Right lobe of liver (tissue), 6 donors: ENCODE results near the gene OR52H1. TPM values are rescaled to one million over a fixed set of nuclear protein-coding genes. Genes with fewer than 3 reads are reported as not detected.

Experiments used
- ATAC-seq, 4 donors: fragments of 200-7000 bp; cut with Tn5 transposase; one replicate each; pipeline ENCODE4 v1.9.1; 2020; ENCODE audit warnings: mild to moderate bottlenecking in 4 of 4, moderate library complexity in 4 of 4
- DNase-seq, 3 donors: peaks; one replicate each; pipeline ENCODE4 v3.0.0-alpha.2; 2020
- H3K27ac ChIP-seq, 3 donors: fragments of 200-600 bp; one replicate each; pipeline ENCODE4 v1.8.0; 2022
- H3K27me3 ChIP-seq, 2 donors: fragments of 200-600 bp; one replicate each; pipeline ENCODE4 v1.8.0; 2022
- H3K36me3 ChIP-seq, 4 donors: fragments of 200-600 bp; sonication (generic) in 1 of 4; one replicate each; pipeline versions ENCODE4 v1.5.1 to v1.8.0; 2017 to 2022; ENCODE audit warnings: control low read depth in 1 of 4
- H3K4me1 ChIP-seq, 4 donors: fragments of 200-600 bp; sonication (generic) in 1 of 4; one replicate each; pipeline versions ENCODE4 v1.5.1 to v1.8.0; 2017 to 2022; ENCODE audit warnings: control low read depth in 1 of 4
- H3K4me3 ChIP-seq, 3 donors: fragments of 200-600 bp; one replicate each; pipeline ENCODE4 v1.8.0; 2022
- H3K9me3 ChIP-seq, 4 donors: fragments of 200-600 bp; sonication (generic) in 1 of 4; one replicate each; pipeline versions ENCODE4 v1.5.1 to v1.8.0; 2017 to 2022; ENCODE audit warnings: control low read depth in 1 of 4
- CTCF ChIP-seq, 4 donors: fragments of 200-600 bp in 3 of 4; fragments of 450-650 bp in 1 of 4; IDR thresholded peaks; one replicate each; pipeline versions ENCODE4 v1.5.1 to v1.8.0; 2016 to 2022; ENCODE audit warnings: antibody characterized with exemption in 4 of 4, mild to moderate bottlenecking in 2 of 4
- POLR2A ChIP-seq: fragments of 450-650 bp; IDR thresholded peaks from one replicate; pipeline ENCODE4 v1.6.1; 2017; ENCODE audit warnings: antibody characterized with exemption, mild to moderate bottlenecking
- WGBS: methylation state at CpG from one replicate; pipeline ENCODE4 v1.1.6; 2018; ENCODE audit warnings: low coverage, low lambda C conversion rate; ENCODE audit not compliant: insufficient coverage; ENCODE audit errors: missing lambda C conversion rate; 5-methylcytosine and 5-hydroxymethylcytosine counted together
- intact Hi-C, 2 donors: fragments of 100-400 bp; cut with DNase I; formaldehyde crosslinking; loops; one replicate each; pipeline versions ENCODE4 v1.11.2 to v1.14.1; 2022
- total RNA-seq, 6 experiments: library from RNA; depleted of rRNA in 2 of 6; stranded (reverse); fragments of >200 nt in 2 of 6; fragmentation: NEBNext Ultra II Directional in 3 of 6; extraction: Animal tissue kit (Norgen Biotek cat#: 25700) in 3 of 6; gene quantifications; one replicate each; pipeline versions ENCODE4 v1.1.0 to v1.2.4, GENCODE V29; 2016 to 2023
- donor health status: DM: no; HTN: yes; CAD: no.
- donor health status: DM: no; HTN: no; CAD: no.
- donor health status: DM: no; HTN: no; CAD: no.
- donor health status: DM: no; HTN: yes; CAD: no.
- donor health status: DM: no; HTN: yes; CAD: no.

OR52H1 gene
- total RNA-seq, 6 experiments from 2014 or later = 0.49 TPM; not detected in 5

GRCh38 chr11:5509803-5510202, 38.5 kb downstream of the OR52H1 start, which contains the start of gene UBQLN3:
UBQLN3 (minus strand) TSS chr11:5509957; CDS start chr11:5509558, 399 bp downstream.
- intact Hi-C loops = no loop called here
- no peak for TF ChIP-seq CTCF (IDR thresholded peaks at IDR 0.05)
- TF ChIP-seq POLR2A = no peak
- WGBS = 51% methylated on average over 3 of the region's 4 CpGs
- Histone ChIP-seq H3K4me1 (no peaks in the 10 kb centered on the region), H3K36me3 (no peaks in the 10 kb centered on the region), H3K27ac (no peak within 1 kb of the TSS), H3K4me3 (no peak within 1 kb of the TSS), H3K9me3 (no peaks in the 10 kb centered on the region), H3K27me3 (no peaks in the 10 kb centered on the region)
- DNase-seq (no peak), ATAC-seq (no peak)

- Histone ChIP-seq H3K27ac (no peak overlapping the region), H3K4me3 (no peak overlapping the region), H3K4me1 (no peaks in the 10 kb centered on the region), H3K36me3 (no peaks in the 10 kb centered on the region), H3K9me3 (no peaks in the 10 kb centered on the region), H3K27me3 (no peaks in the 10 kb centered on the region)
- no peak for ATAC-seq
- intact Hi-C loops = no loop called here
- no CpG with 5 or more reads among the region's 8 CpGs for WGBS
- DNase-seq = no peak
- TF ChIP-seq CTCF (IDR thresholded peaks at IDR 0.05) (no peak), POLR2A (no peak)
Measured at GRCh38 chr11:5508605-5509004, 39.7 kb downstream of the OR52H1 start.

GRCh38 chr11:5507933-5508305, 40.4 kb downstream of the OR52H1 start:
- intact Hi-C loops = no loop called here
- Histone ChIP-seq H3K4me1 (no peaks in the 10 kb centered on the region), H3K27me3 (no peaks in the 10 kb centered on the region), H3K9me3 (no peaks in the 10 kb centered on the region), H3K4me3 (no peak overlapping the region), H3K36me3 (no peaks in the 10 kb centered on the region), H3K27ac (no peak overlapping the region)
- ATAC-seq (no peak), DNase-seq (no peak)
- WGBS = 36% methylated on average over 3 of the region's 6 CpGs
- TF ChIP-seq CTCF (IDR thresholded peaks at IDR 0.05) (no peak), POLR2A (no peak)

- Histone ChIP-seq H3K27me3 (no peaks in the 10 kb centered on the region), H3K4me1 (no peaks in the 10 kb centered on the region), H3K36me3 (no peaks in the 10 kb centered on the region), H3K9me3 (no peaks in the 10 kb centered on the region), H3K4me3 (no peak overlapping the region), H3K27ac (no peak overlapping the region)
- TF ChIP-seq CTCF (IDR thresholded peaks at IDR 0.05) = no peak
- TF ChIP-seq POLR2A = no peak
- intact Hi-C loops = no loop called here
- ATAC-seq (no peak), DNase-seq (no peak)
- WGBS = 69% methylated on average over 8 of the region's 9 CpGs
Measured at GRCh38 chr11:5507177-5507932, 41.0 kb downstream of the OR52H1 start.
